ENCODE measurements around the gene PTPRJ.

Gene PTPRJ

DNA sequence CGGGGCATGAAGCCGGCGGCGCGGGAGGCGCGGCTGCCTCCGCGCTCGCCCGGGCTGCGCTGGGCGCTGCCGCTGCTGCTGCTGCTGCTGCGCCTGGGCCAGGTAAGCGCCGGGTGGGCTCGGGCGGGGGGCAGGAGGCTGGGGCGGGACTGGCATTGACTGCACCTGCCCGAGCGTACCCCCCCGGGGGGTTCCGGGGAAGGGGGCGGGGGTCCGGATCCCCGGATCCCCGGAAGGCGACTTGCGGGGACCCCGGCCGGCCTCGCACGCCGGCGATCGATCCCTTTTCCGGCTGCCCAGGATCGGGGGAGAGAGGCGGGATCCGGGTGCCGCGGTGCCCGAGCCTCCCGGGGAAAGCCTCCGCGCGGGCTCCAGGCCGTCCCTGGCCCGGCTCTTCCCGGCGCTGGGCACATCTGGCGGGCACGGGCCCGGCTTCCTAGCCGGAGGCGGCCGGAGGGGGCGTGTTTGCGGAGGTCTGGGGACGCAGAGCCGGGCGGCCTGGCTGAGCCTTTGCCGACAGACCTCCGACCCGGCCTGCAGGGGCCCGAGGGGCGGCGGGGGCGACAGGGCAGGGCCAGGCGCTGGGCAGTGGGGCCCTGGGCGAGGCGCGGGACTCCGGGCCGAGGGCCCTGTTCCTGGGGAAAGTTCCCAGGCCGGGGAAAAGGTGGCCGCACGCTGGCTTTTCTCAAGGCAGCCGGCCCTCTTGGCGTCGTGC lies 705 bp downstream of the PTPRJ start:
- H3K27ac Mint-ChIP-seq, result peak overlapping the region; percentile 88 to 92
- no peaks in the 10 kb centered on the region for H3K27me3 Mint-ChIP-seq
- peaks cover 10% of the 10 kb centered on the region for H3K36me3 Mint-ChIP-seq (ENCODE audit: insufficient read depth)
- ATAC-seq (replicated peaks) (peak; percentile 30), DNase-seq (no peak)
- no peaks in the 10 kb centered on the region for H3K9me3 Mint-ChIP-seq
- H3K4me1 Mint-ChIP-seq (ENCODE audit: low read depth in 2 of 2), result peaks cover 29 to 33% of the 10 kb centered on the region in 2 donors
- peak overlapping the region; percentile 83 to 86 for H3K4me3 Mint-ChIP-seq

DNA sequence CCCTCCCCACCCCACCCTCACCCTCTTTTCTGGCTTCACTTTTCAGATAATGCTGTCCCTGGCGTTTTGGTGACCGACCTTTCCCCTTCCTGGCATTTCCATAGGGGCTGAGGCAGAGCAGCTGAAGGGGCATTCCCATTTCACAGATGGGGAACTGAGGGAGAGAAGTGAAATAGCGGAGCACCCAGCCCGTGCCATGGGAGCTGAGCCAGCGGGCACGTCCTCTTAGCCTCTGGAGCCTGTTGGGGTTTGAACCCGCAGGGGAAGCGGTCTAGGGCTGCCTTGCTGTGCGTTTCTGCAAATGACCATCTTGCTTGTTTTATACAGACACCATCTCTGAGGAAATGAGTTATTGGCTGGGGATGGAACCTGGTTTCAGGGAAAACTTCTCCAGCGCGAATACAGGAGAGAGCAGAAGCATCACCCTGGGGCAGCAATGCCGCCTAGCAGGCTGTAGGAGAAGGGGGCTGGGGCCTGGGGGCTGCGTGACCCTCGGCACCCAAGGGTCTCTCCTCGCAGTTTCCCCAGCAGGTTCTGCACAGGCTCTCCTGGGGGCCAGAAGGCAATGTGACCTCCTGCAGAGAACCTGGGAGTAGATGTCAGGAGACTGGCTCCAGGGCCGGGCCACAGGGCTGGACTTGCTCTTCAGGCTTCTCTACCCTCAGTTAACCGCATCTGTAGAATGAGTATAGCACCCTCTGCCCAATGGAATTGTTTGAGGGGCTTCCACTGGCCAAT lies 1.5 kb downstream of the PTPRJ start:
- Mint-ChIP-seq H3K4me3 (peak overlapping the region; percentile 83 to 86), H3K27me3 (no peaks in the 10 kb centered on the region), H3K4me1 (ENCODE audit: low read depth in 2 of 2) (peaks cover 36 to 39% of the 10 kb centered on the region in 2 donors), H3K27ac (peak overlapping the region; percentile 88 to 92), H3K36me3 (ENCODE audit: insufficient read depth) (peaks cover 10% of the 10 kb centered on the region), H3K9me3 (no peaks in the 10 kb centered on the region)
- DNase-seq (no peak), ATAC-seq (replicated peaks) (no peak)

DNA sequence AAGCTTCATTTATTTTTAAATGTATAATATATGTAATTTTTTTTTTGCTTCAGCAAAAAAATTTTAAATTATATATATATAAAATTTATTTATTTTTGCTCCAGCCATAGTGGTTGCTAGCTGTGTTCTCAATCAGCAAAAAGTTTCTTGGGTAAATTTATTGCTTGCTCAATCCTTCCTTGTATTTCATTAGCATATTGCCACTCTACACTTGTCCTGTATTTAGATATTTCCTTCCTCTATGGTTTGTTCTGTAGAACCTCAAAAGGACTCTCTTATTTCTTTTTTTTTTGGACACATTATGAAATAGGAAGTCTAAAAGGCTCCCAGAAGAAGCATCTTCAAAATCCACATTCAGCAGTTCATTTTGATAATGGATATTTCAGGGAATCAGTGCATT lies 2.3 kb downstream of the PTPRJ start:
- no peak for ATAC-seq (replicated peaks)
- Mint-ChIP-seq H3K27ac (peak overlapping the region; percentile 88 to 89), H3K36me3 (ENCODE audit: insufficient read depth) (peaks cover 10% of the 10 kb centered on the region), H3K4me3 (peak overlapping the region; percentile 76 to 86), H3K9me3 (no peaks in the 10 kb centered on the region), H3K4me1 (ENCODE audit: low read depth in 2 of 2) (peaks cover 40 to 45% of the 10 kb centered on the region in 2 donors), H3K27me3 (no peaks in the 10 kb centered on the region)
- no peak for DNase-seq

DNA sequence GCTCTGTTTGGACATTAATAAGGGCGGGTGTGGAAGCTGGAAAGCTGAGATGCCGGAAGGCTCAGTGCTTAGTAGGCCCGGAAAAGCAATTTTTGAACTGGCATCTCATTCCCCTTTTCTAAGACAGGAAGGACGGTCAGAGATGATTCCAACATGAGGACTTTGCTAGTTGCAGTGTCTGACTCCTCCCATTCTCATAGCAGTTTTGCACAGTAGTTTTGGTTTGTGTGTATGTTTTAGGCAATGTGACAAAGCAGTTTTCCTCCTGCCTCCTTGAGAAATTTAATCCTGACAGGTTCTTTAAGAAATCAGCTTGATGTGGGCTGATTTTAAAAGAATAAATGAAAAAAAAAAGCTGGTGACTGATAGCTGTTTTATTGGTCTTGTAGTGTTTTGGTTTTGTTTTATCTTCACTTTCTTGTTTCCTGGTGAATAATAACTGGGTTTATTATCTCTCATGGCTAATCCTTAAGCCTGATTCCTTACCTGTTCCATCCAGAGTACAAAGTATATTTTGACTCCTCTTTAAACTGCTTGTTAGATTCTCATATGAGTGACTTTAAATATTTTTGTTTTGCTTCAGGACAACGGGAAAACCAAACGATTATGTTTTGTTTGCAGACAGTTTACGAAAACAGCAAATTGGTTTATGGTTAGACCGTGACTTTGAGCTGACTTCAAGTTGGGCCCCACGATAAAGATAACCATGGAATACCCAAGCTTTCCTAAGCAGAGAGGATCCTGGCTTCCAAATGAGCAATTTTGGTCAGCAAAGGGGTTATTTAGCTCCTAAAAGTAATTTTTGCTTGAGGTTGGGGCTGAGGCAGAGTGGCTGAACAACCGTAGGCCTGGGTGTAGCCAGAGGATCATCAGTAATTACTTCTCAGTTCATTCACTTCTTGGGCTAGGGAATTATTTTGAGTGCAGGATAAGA lies 3.4 kb downstream of the PTPRJ start:
- DNase-seq, result no peak

DNA sequence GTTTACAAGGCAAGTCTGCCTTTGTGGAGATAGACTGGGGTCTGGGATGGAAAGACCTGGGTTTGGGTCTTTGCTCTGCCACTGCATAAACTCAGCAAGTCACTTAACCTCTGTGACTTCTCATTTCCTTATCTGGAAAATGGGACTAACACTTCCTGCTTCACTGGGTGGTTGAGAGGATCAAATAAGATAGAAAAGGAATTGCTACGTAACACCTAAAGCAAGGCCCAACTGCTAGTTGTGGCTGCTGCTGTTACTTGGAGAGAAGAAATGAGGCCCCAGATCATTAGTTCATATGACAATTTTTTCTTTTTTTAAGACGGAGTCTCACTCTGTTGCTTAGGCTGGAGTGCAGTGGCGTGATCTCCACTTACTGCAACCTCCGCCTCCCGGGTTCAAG lies 5.9 kb downstream of the PTPRJ start:
- ATAC-seq (replicated peaks) (no peak), DNase-seq (no peak)
- Mint-ChIP-seq H3K27me3 (no peaks in the 10 kb centered on the region), H3K4me3 (no peak overlapping the region), H3K9me3 (no peaks in the 10 kb centered on the region), H3K36me3 (ENCODE audit: insufficient read depth) (peaks cover 10% of the 10 kb centered on the region), H3K27ac (peak overlapping the region; percentile 57 to 86), H3K4me1 (ENCODE audit: low read depth in 2 of 2) (peaks cover 49 to 55% of the 10 kb centered on the region in 2 donors)

More for the DNA sequence above, 3.4 kb downstream of the PTPRJ start:
- no peaks in the 10 kb centered on the region for H3K27me3 Mint-ChIP-seq
- H3K9me3 Mint-ChIP-seq, result no peaks in the 10 kb centered on the region
- ATAC-seq (replicated peaks), result no peak
- peak overlapping the region; percentile 76 to 86 for H3K4me3 Mint-ChIP-seq
- peaks cover 10% of the 10 kb centered on the region for H3K36me3 Mint-ChIP-seq (ENCODE audit: insufficient read depth)
- H3K4me1 Mint-ChIP-seq (ENCODE audit: low read depth in 2 of 2), result peaks cover 45 to 50% of the 10 kb centered on the region in 2 donors
- H3K27ac Mint-ChIP-seq, result peak overlapping the region; percentile 88 to 89

DNA sequence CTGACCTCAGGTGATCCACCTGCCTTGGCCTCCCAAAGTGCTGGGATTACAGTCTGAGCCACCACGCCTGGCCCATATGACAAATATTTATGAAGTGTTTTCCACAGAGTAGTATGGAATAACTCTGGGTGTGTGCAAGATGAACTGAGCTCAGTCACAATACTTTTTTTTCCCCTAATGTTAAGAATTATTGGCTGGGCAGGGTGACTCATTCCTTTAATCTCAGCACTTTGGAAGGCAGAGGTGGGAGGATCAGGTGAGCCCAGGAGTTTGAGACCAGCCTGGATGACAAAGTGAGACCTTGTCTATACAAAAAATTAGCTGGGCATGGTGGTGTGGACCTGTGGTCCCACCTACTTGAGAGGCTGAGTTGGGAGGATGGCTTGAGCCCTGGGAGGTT lies 6.4 kb downstream of the PTPRJ start:
- H3K9me3 Mint-ChIP-seq, result no peaks in the 10 kb centered on the region
- DNase-seq, result no peak
- no peak for ATAC-seq (replicated peaks)
- no peak overlapping the region for H3K4me3 Mint-ChIP-seq
- H3K27me3 Mint-ChIP-seq, result no peaks in the 10 kb centered on the region
- H3K4me1 Mint-ChIP-seq (ENCODE audit: low read depth in 2 of 2), result peaks cover 52 to 58% of the 10 kb centered on the region in 2 donors
- peaks cover 7% of the 10 kb centered on the region for H3K36me3 Mint-ChIP-seq (ENCODE audit: insufficient read depth)
- peak overlapping the region; percentile 57 to 70 for H3K27ac Mint-ChIP-seq

DNA sequence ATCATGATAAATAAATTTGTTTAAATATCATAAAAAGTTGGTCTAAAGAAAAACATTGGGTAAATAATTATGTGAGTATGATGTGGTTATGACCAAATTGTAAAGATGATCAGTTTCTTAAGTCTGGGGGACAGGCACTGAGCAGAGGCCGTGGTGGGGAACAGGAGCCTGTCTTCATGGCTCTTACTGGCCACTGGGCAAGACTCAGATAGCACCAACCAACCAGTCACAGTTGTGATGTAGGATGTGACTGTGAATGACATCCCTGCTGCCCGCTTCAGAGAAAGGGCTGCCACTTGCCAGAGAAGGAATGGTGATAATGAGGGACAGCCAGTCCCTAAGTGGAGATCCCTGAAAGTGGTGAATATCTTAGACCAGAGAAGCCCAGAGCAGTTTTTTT lies 7.0 kb downstream of the PTPRJ start:
- ATAC-seq (replicated peaks), result no peak
- peaks cover 4% of the 10 kb centered on the region for H3K36me3 Mint-ChIP-seq (ENCODE audit: insufficient read depth)
- peak overlapping the region in 1 of 2 donors; percentile 38 for H3K4me3 Mint-ChIP-seq

DNA sequence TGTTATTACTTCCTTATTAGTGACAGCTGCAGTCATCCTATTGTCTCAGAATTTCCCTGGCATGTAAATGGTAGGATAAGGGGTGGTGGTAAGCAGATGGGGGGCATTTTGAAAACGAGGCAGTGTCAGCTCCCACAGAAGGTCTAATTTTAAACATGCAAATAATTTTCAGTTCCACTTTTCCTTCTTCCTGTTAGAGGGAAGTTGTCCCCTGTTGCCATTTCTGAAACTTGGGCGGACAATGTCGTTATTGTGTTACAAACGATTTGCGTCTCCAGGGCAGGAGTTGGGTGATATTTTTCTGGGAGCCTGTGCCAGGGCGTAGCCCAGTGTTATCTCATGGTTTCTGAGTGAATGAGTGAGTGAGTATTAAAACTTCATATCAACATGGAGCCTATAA lies 7.4 kb downstream of the PTPRJ start:
- H3K4me3 Mint-ChIP-seq, result no peak overlapping the region
- ATAC-seq (replicated peaks) (no peak), DNase-seq (no peak)
- peaks cover 48 to 51% of the 10 kb centered on the region in 2 donors for H3K4me1 Mint-ChIP-seq (ENCODE audit: low read depth in 2 of 2)
- H3K36me3 Mint-ChIP-seq (ENCODE audit: insufficient read depth), result peaks cover 3% of the 10 kb centered on the region
- H3K27ac Mint-ChIP-seq, result peak overlapping the region; percentile 60 to 70
- no peaks in the 10 kb centered on the region for H3K27me3 Mint-ChIP-seq
- no peaks in the 10 kb centered on the region for H3K9me3 Mint-ChIP-seq

More for the DNA sequence above, 7.0 kb downstream of the PTPRJ start:
- no peaks in the 10 kb centered on the region for H3K9me3 Mint-ChIP-seq
- H3K4me1 Mint-ChIP-seq (ENCODE audit: low read depth in 2 of 2), result peaks cover 48 to 54% of the 10 kb centered on the region in 2 donors
- peak overlapping the region; percentile 60 to 70 for H3K27ac Mint-ChIP-seq
- no peaks in the 10 kb centered on the region for H3K27me3 Mint-ChIP-seq
- no peak for DNase-seq

DNA sequence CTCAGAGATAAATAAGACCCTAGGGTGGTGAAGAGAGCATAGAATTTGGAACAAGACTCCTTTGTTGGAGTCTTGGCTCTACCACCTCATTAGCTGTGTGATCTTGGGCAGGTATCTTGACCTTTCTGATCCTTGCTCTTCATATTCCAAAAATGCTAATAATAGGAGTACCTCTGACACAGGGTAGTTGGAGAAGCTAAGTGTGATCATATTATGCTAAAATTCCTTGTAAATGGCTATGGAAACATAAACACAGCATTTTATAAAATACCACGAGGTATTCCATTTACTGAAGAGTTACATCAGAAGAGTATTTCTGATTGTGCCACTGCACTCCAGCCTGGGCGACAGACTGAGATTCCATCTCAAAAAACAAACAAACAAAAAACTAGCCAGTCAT lies 9.4 kb downstream of the PTPRJ start:
- no peaks in the 10 kb centered on the region for H3K36me3 Mint-ChIP-seq (ENCODE audit: insufficient read depth)
- no peak for DNase-seq
- peak overlapping the region; percentile 23 to 60 for H3K27ac Mint-ChIP-seq
- ATAC-seq (replicated peaks), result no peak
- H3K27me3 Mint-ChIP-seq, result no peaks in the 10 kb centered on the region
- H3K4me3 Mint-ChIP-seq, result no peak overlapping the region
- H3K9me3 Mint-ChIP-seq, result no peaks in the 10 kb centered on the region
- H3K4me1 Mint-ChIP-seq (ENCODE audit: low read depth in 2 of 2), result peaks cover 34 to 36% of the 10 kb centered on the region in 2 donors

DNA sequence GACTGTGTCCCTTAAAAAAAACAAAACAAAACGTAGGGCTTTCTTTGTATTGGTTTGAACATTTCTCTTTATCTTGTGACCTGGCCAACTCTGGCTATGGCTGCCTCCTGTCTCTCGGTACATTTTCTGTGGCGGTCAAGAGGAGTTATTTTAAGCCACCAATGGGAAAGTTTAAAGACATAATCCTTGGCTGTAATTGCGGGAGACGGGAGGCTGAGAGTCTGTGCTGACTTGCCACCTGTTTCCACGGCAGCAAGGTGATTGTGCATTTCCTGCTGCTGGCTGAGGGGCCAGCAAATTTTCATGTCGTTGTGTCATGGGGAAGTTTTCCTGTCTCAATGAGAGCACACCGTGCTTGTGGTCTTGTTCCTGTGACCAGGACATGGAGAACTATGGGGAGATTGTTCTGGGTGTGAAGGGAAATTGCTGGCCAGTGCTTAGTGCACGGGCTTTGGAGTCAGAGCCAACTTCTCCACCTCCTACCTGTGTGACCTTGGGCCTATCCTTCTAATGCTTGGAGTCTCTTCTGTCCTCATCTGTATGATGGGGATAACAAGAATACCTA lies 11.0 kb downstream of the PTPRJ start:
- no peaks in the 10 kb centered on the region for H3K27me3 Mint-ChIP-seq
- H3K27ac Mint-ChIP-seq, result peak overlapping the region; percentile 73 to 79
- peak; percentile 51 for ATAC-seq (replicated peaks)
- DNase-seq, result no peak
- H3K4me3 Mint-ChIP-seq, result peak overlapping the region; percentile 63 to 71
- no peaks in the 10 kb centered on the region for H3K9me3 Mint-ChIP-seq
- H3K36me3 Mint-ChIP-seq (ENCODE audit: insufficient read depth), result no peaks in the 10 kb centered on the region
- peaks cover 38 to 42% of the 10 kb centered on the region in 2 donors for H3K4me1 Mint-ChIP-seq (ENCODE audit: low read depth in 2 of 2)

DNA sequence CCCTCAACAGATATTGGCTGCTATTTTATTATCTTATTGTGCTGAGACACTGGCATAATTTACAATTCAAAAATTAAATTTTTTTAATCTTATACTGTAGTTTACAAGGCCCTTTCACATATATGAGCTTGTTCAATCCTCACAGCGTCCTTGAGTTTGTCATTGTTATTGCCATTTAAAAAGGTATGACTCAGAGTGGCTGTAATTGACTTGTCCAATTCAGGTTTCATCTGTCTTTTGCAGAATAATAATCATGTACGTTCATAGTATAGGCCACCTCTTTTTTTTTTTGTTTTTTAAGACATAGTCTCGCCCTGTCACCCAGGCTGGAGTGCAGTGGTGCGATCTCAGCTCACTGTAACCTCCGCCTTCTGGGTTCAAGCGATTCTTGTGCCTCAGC lies 11.5 kb downstream of the PTPRJ start:
- Mint-ChIP-seq H3K9me3 (no peaks in the 10 kb centered on the region), H3K27me3 (no peaks in the 10 kb centered on the region), H3K4me1 (ENCODE audit: low read depth in 2 of 2) (peaks cover 39% of the 10 kb centered on the region in 2 donors), H3K36me3 (ENCODE audit: insufficient read depth) (no peaks in the 10 kb centered on the region), H3K27ac (peak overlapping the region; percentile 73 to 79), H3K4me3 (peak overlapping the region in 1 of 2 donors; percentile 71)
- ATAC-seq (replicated peaks) (no peak), DNase-seq (no peak)

DNA sequence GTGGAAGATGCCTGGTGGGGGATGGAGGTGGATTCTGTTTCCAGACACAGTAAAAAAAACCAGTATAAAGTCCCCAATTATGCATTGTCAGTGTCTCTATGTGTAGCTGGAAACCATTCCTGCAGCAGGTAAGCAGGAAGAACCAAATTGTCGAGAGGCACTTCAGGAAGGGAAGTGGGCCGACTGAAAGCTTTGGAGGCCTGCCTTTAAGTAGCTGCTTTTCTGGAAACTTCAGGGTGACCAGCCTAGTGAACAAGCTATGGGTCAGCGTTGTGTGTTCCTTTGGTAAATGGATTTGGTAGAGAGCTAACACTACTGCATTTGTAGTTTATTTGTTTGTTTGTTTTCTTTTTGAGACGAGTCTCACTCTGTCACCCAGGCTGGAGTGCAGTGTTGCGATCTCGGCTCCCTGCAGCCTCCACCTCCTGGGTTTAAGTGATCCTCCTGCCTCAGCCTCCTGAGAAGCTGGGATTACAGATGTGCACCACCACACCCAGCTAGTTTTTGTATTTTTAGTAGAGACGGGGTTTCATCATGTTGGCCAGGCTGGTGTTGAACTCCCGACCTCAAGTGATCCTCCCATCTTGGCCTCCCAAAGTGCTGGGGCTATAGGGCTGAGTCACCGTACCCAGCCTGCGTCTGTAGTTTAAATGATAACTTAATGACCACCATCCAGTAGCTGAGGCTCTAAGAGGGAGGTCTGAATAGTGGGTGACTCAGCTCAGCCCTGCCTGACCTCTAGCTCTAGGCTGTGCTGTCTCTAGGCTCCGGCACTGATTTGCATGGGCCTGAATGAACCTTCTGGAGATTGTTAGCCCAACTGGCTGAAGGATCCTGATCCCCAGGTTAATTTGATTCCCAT lies 12.8 kb downstream of the PTPRJ start:
- Mint-ChIP-seq H3K4me3 (no peak overlapping the region), H3K27ac (no peak overlapping the region), H3K27me3 (no peaks in the 10 kb centered on the region), H3K4me1 (ENCODE audit: low read depth in 2 of 2) (peaks cover 40 to 41% of the 10 kb centered on the region in 2 donors), H3K9me3 (no peaks in the 10 kb centered on the region), H3K36me3 (ENCODE audit: insufficient read depth) (peaks cover 6% of the 10 kb centered on the region)
- no peak for ATAC-seq (replicated peaks)
- no peak for DNase-seq

All from effector memory CD8-positive, alpha-beta T cell (primary cell).